Measurements from ENCODE around the gene USP13.
"Not testable (repeated sequence)": the region's sequence is repeated elsewhere in the genome, so short reads cannot be mapped to it uniquely, and the experiment has no call there.

The USP13 gene

GRCh38 chr3:179671309-179671708, 18.5 kb downstream of the USP13 start:
- H3K27ac ChIP-seq (ENCODE audit: insufficient read depth, low read length, poor library complexity, severe bottlenecking) = no peak overlapping the region
- no peaks in the 10 kb centered on the region for H3K27me3 ChIP-seq (replicated peaks; ENCODE audit: control insufficient read depth, insufficient read depth, low read length, poor library complexity, severe bottlenecking)
- no peak overlapping the region for H3K4me3 ChIP-seq (ENCODE audit: insufficient read depth, low read depth, low read length, poor library complexity, severe bottlenecking)
- H3K9me3 ChIP-seq (ENCODE audit: control insufficient read depth, low read length) = no peaks in the 10 kb centered on the region
- H3K4me1 ChIP-seq (ENCODE audit: control insufficient read depth, insufficient read depth, low read length, poor library complexity, severe bottlenecking) = no peaks in the 10 kb centered on the region
- DNase-seq = no peak
- no peaks in the 10 kb centered on the region for H3K36me3 ChIP-seq (ENCODE audit: control insufficient read depth, insufficient read depth, low read length)

- Histone ChIP-seq H3K4me1 (ENCODE audit: control insufficient read depth, insufficient read depth, low read length, poor library complexity, severe bottlenecking) (no peaks in the 10 kb centered on the region), H3K36me3 (ENCODE audit: control insufficient read depth, insufficient read depth, low read length) (no peaks in the 10 kb centered on the region), H3K4me3 (ENCODE audit: insufficient read depth, low read depth, low read length, poor library complexity, severe bottlenecking) (no peak overlapping the region), H3K27me3 (replicated peaks; ENCODE audit: control insufficient read depth, insufficient read depth, low read length, poor library complexity, severe bottlenecking) (no peaks in the 10 kb centered on the region), H3K27ac (ENCODE audit: insufficient read depth, low read length, poor library complexity, severe bottlenecking) (no peak overlapping the region), H3K9me3 (ENCODE audit: control insufficient read depth, low read length) (no peaks in the 10 kb centered on the region)
- no peak for DNase-seq
Observed at GRCh38 chr3:179671747-179672242, 19.0 kb downstream of the USP13 start.

- H3K4me3 ChIP-seq (ENCODE audit: insufficient read depth, low read depth, low read length, poor library complexity, severe bottlenecking) = no peak overlapping the region
- no peaks in the 10 kb centered on the region for H3K9me3 ChIP-seq (ENCODE audit: control insufficient read depth, low read length)
- DNase-seq = no peak
- no peak overlapping the region for H3K27ac ChIP-seq (ENCODE audit: insufficient read depth, low read length, poor library complexity, severe bottlenecking)
- H3K4me1 ChIP-seq (ENCODE audit: control insufficient read depth, insufficient read depth, low read length, poor library complexity, severe bottlenecking) = no peaks in the 10 kb centered on the region
- H3K36me3 ChIP-seq (ENCODE audit: control insufficient read depth, insufficient read depth, low read length) = no peaks in the 10 kb centered on the region
- no peaks in the 10 kb centered on the region for H3K27me3 ChIP-seq (replicated peaks; ENCODE audit: control insufficient read depth, insufficient read depth, low read length, poor library complexity, severe bottlenecking)
Observed at GRCh38 chr3:179672918-179673317, 20.1 kb downstream of the USP13 start.

- H3K36me3 ChIP-seq (ENCODE audit: control insufficient read depth, insufficient read depth, low read length) = no peaks in the 10 kb centered on the region
- H3K4me1 ChIP-seq (ENCODE audit: control insufficient read depth, insufficient read depth, low read length, poor library complexity, severe bottlenecking) = no peaks in the 10 kb centered on the region
- no peak overlapping the region for H3K27ac ChIP-seq (ENCODE audit: insufficient read depth, low read length, poor library complexity, severe bottlenecking)
- no peak for DNase-seq
- H3K9me3 ChIP-seq (ENCODE audit: control insufficient read depth, low read length) = no peaks in the 10 kb centered on the region
- H3K27me3 ChIP-seq (replicated peaks; ENCODE audit: control insufficient read depth, insufficient read depth, low read length, poor library complexity, severe bottlenecking) = no peaks in the 10 kb centered on the region
- H3K4me3 ChIP-seq (ENCODE audit: insufficient read depth, low read depth, low read length, poor library complexity, severe bottlenecking) = no peak overlapping the region
Observed at GRCh38 chr3:179673523-179673922, 20.7 kb downstream of the USP13 start.

GRCh38 chr3:179676081-179676480, 23.2 kb downstream of the USP13 start:
- no peaks in the 10 kb centered on the region for H3K4me1 ChIP-seq (ENCODE audit: control insufficient read depth, insufficient read depth, low read length, poor library complexity, severe bottlenecking)
- no peaks in the 10 kb centered on the region for H3K36me3 ChIP-seq (ENCODE audit: control insufficient read depth, insufficient read depth, low read length)
- H3K9me3 ChIP-seq (ENCODE audit: control insufficient read depth, low read length) = no peaks in the 10 kb centered on the region
- H3K27me3 ChIP-seq (replicated peaks; ENCODE audit: control insufficient read depth, insufficient read depth, low read length, poor library complexity, severe bottlenecking) = no peaks in the 10 kb centered on the region
- no peak overlapping the region for H3K4me3 ChIP-seq (ENCODE audit: insufficient read depth, low read depth, low read length, poor library complexity, severe bottlenecking)
- no peak overlapping the region for H3K27ac ChIP-seq (ENCODE audit: insufficient read depth, low read length, poor library complexity, severe bottlenecking)
- DNase-seq = no peak

- Histone ChIP-seq H3K4me1 (ENCODE audit: control insufficient read depth, insufficient read depth, low read length, poor library complexity, severe bottlenecking) (no peaks in the 10 kb centered on the region), H3K36me3 (ENCODE audit: control insufficient read depth, insufficient read depth, low read length) (peaks cover 4% of the 10 kb centered on the region), H3K4me3 (ENCODE audit: insufficient read depth, low read depth, low read length, poor library complexity, severe bottlenecking) (no peak overlapping the region), H3K27ac (ENCODE audit: insufficient read depth, low read length, poor library complexity, severe bottlenecking) (no peak overlapping the region), H3K9me3 (ENCODE audit: control insufficient read depth, low read length) (no peaks in the 10 kb centered on the region), H3K27me3 (replicated peaks; ENCODE audit: control insufficient read depth, insufficient read depth, low read length, poor library complexity, severe bottlenecking) (no peaks in the 10 kb centered on the region)
- no peak for DNase-seq
Observed at GRCh38 chr3:179677884-179678283, 25.0 kb downstream of the USP13 start.

GRCh38 chr3:179681492-179682263, 28.8 kb downstream of the USP13 start:
- Histone ChIP-seq H3K27me3 (replicated peaks; ENCODE audit: control insufficient read depth, insufficient read depth, low read length, poor library complexity, severe bottlenecking) (no peaks in the 10 kb centered on the region), H3K27ac (ENCODE audit: insufficient read depth, low read length, poor library complexity, severe bottlenecking) (no peak overlapping the region), H3K4me1 (ENCODE audit: control insufficient read depth, insufficient read depth, low read length, poor library complexity, severe bottlenecking) (no peaks in the 10 kb centered on the region), H3K9me3 (ENCODE audit: control insufficient read depth, low read length) (no peaks in the 10 kb centered on the region), H3K36me3 (ENCODE audit: control insufficient read depth, insufficient read depth, low read length) (peaks cover 4% of the 10 kb centered on the region), H3K4me3 (ENCODE audit: insufficient read depth, low read depth, low read length, poor library complexity, severe bottlenecking) (no peak overlapping the region)
- DNase-seq = no peak

GRCh38 chr3:179682426-179683080, 29.7 kb downstream of the USP13 start:
- Histone ChIP-seq H3K36me3 (ENCODE audit: control insufficient read depth, insufficient read depth, low read length) (peaks cover 4% of the 10 kb centered on the region), H3K27ac (ENCODE audit: insufficient read depth, low read length, poor library complexity, severe bottlenecking) (no peak overlapping the region), H3K4me1 (ENCODE audit: control insufficient read depth, insufficient read depth, low read length, poor library complexity, severe bottlenecking) (no peaks in the 10 kb centered on the region), H3K4me3 (ENCODE audit: insufficient read depth, low read depth, low read length, poor library complexity, severe bottlenecking) (no peak overlapping the region), H3K27me3 (replicated peaks; ENCODE audit: control insufficient read depth, insufficient read depth, low read length, poor library complexity, severe bottlenecking) (no peaks in the 10 kb centered on the region), H3K9me3 (ENCODE audit: control insufficient read depth, low read length) (no peaks in the 10 kb centered on the region)
- no peak for DNase-seq

GRCh38 chr3:179683286-179683685, 30.4 kb downstream of the USP13 start:
- not testable (repeated sequence) for H3K9me3 ChIP-seq (ENCODE audit: control insufficient read depth, low read length); H3K27ac ChIP-seq (ENCODE audit: insufficient read depth, low read length, poor library complexity, severe bottlenecking); H3K4me3 ChIP-seq (ENCODE audit: insufficient read depth, low read depth, low read length, poor library complexity, severe bottlenecking); H3K4me1 ChIP-seq (ENCODE audit: control insufficient read depth, insufficient read depth, low read length, poor library complexity, severe bottlenecking); DNase-seq; H3K36me3 ChIP-seq (ENCODE audit: control insufficient read depth, insufficient read depth, low read length); H3K27me3 ChIP-seq (replicated peaks; ENCODE audit: control insufficient read depth, insufficient read depth, low read length, poor library complexity, severe bottlenecking)

GRCh38 chr3:179687967-179688535, 35.2 kb downstream of the USP13 start:
- Histone ChIP-seq H3K4me1 (ENCODE audit: control insufficient read depth, insufficient read depth, low read length, poor library complexity, severe bottlenecking) (no peaks in the 10 kb centered on the region), H3K27ac (ENCODE audit: insufficient read depth, low read length, poor library complexity, severe bottlenecking) (no peak overlapping the region), H3K36me3 (ENCODE audit: control insufficient read depth, insufficient read depth, low read length) (no peaks in the 10 kb centered on the region), H3K4me3 (ENCODE audit: insufficient read depth, low read depth, low read length, poor library complexity, severe bottlenecking) (no peak overlapping the region), H3K27me3 (replicated peaks; ENCODE audit: control insufficient read depth, insufficient read depth, low read length, poor library complexity, severe bottlenecking) (no peaks in the 10 kb centered on the region), H3K9me3 (ENCODE audit: control insufficient read depth, low read length) (no peaks in the 10 kb centered on the region)
- no peak for DNase-seq

Data from effector memory CD4-positive, alpha-beta T cell (primary cell).